Neutrophil (primary cell): ENCODE data around the gene CENPU.

Experiments used
- H3K27ac ChIP-seq: fragments of 200-600 bp; sonication (generic); 2 replicates; pipeline ENCODE4 v1.5.1; 2016; ENCODE audit warnings: mild to moderate bottlenecking, moderate library complexity
- H3K27me3 ChIP-seq: fragments of 200-600 bp; sonication (generic); 2 replicates; pipeline ENCODE4 v1.6.0; 2016; ENCODE audit warnings: mild to moderate bottlenecking
- H3K36me3 ChIP-seq: fragments of 200-600 bp; sonication (generic); 2 replicates; pipeline ENCODE4 v1.5.1; 2017
- H3K4me1 ChIP-seq, 2 experiments: fragments of 200-600 bp in 1 of 2; sonication (generic) in 1 of 2; 1 replicate in 1 of 2; 2 replicates in 1 of 2; pipeline versions ENCODE4 v1.5.1 to v1.6.1; 2013 to 2016; ENCODE audit warnings: low read depth in 1 of 2, low read length in 1 of 2, mild to moderate bottlenecking in 1 of 2, moderate library complexity in 1 of 2; ENCODE audit not compliant: control insufficient read depth in 1 of 2, insufficient read depth in 1 of 2
- H3K4me3 ChIP-seq, 2 experiments: fragments of 200-600 bp in 1 of 2; sonication (generic) in 1 of 2; 1 replicate in 1 of 2; 2 replicates in 1 of 2; pipeline ENCODE4 v1.5.1; 2013 to 2016; ENCODE audit warnings: low read depth in 1 of 2, low read length in 1 of 2, mild to moderate bottlenecking in 1 of 2, moderate library complexity in 1 of 2
- H3K9me3 ChIP-seq: fragments of 200-600 bp; sonication (generic); 2 replicates; pipeline ENCODE4 v1.5.1; 2016
- CTCF ChIP-seq: fragments of 200-600 bp; sonication (generic); IDR thresholded peaks from 2 replicates; pipeline ENCODE4 v1.5.1; 2016; ENCODE audit warnings: antibody characterized with exemption

Gene CENPU

DNA sequence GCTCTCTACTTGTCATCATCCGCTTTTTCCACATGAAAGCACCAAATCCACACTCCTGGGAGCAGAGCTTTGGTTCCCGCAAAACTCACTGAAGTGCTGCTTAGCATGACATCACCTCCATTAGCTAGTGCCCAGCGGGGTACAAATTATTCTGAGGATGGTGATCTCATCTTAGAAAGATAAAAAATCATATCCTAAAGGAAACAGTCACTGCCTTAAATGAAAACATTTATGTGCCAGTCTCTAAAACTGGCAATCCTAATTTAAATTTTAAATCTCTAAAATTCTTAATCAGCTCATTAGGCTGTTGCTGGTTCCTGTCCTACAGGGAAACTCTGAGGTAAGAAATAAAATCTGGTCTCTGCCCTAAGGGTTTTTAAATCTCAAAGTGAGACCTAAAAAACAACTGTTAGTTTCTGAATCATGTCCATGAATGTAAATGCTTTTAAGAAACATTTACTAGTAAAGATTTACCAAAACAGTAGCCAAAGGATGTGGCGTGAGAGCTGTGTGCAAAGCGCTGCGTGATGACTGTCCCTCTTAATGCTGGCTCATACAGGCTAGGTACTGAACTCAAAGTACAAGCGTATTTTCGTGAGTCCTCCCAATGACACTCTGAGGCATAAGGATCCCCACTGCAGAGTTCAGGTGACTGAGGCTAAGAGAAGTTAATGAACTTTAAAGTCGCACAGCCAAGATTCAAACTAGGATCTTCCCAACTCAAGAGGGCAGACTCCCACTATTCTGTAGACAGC, 89.2 kb downstream of the CENPU start:
- Histone ChIP-seq H3K9me3 (no peaks in the 10 kb centered on the region), H3K4me1 (peaks cover 16 to 26% of the 10 kb centered on the region in 2 experiments), H3K27me3 (no peaks in the 10 kb centered on the region), H3K4me3 (no peak overlapping the region), H3K36me3 (peaks cover 30% of the 10 kb centered on the region), H3K27ac (no peak overlapping the region)
- TF ChIP-seq CTCF: no peak
